ENCODE results near the gene C3orf20. TPM values are rescaled to one million over a fixed set of nuclear protein-coding genes. Genes with fewer than 3 reads are reported as not detected.

C3orf20 gene
- total and polyA plus RNA-seq, 9 of the 15 experiments (the other 6 are each of a cell fraction or from before 2014, with no cell fraction given), result 0.04 TPM; not detected in 8

- BruUV-seq (replicated peaks), result no TSS peak
- H3K9me1 ChIP-seq (ENCODE audit: control insufficient read depth, insufficient read depth, low read length), result no peaks in the 10 kb centered on the region
- no peak overlapping the region for H3K4me2 ChIP-seq (ENCODE audit: insufficient read depth, low read length)
- H3K4me3 ChIP-seq, result no peak overlapping the region
- ChIA-PET POLR2A (interaction anchor here (1.2 to 1.4 kb wide), 2 partner anchors 10 to 28 kb away, joined by 4 read pairs; no protein-coding TSS in a partner anchor), CTCF (ENCODE audit: low intra/inter-chr PET ratio) (no interaction called here)
- intact Hi-C loops (cut with micrococcal nuclease) (no loop called here), in situ Hi-C loops (cut with MboI) (no loop called here)
- no peak for FAIRE-seq
- H4K20me1 ChIP-seq (replicated peaks; ENCODE audit: control insufficient read depth, insufficient read depth, low read length), result no peaks in the 10 kb centered on the region
- H3K79me2 ChIP-seq (ENCODE audit: control insufficient read depth, insufficient read depth, low read length), result no peaks in the 10 kb centered on the region
- no peaks in the 10 kb centered on the region for H3K4me1 ChIP-seq (replicated peaks in 1 of 2; ENCODE audit: control insufficient read depth in 2 of 2, insufficient read depth in 2 of 2, low read length in 2 of 2)
- H3K36me3 ChIP-seq (ENCODE audit: control insufficient read depth, insufficient read depth, low read length), result no peaks in the 10 kb centered on the region
- H3K27ac ChIP-seq (ENCODE audit: extremely low read depth, low read depth, low read length), result no peak overlapping the region
- H3K9me3 ChIP-seq (replicated peaks; ENCODE audit: control insufficient read depth, insufficient read depth, low read depth, low read length), result no peaks in the 10 kb centered on the region
- no peak overlapping the region for H3K9ac ChIP-seq (ENCODE audit: insufficient read depth in 1 of 2, low read depth in 2 of 2, low read length in 2 of 2)
- no peak for DNase-seq (ENCODE audit: extremely low read depth in 1 of 4, low spot score in 3 of 4)
- no peak for ATAC-seq
- TF ChIP-seq ZNF436 (CRISPR knock-in tag; IDR thresholded peaks at IDR 0.05) (no peak), CHCHD3 (CRISPR knock-in tag; IDR thresholded peaks at IDR 0.05) (no peak), PATZ1 (CRISPR knock-in tag; IDR thresholded peaks at IDR 0.05; ENCODE audit: borderline replicate concordance) (no peak), THRA (IDR thresholded peaks at IDR 0.05) (no peak), ZNF253 (CRISPR knock-in tag; conservative IDR thresholded peaks at IDR 0.05) (no peak), USF1 (CRISPR knock-in tag; IDR thresholded peaks at IDR 0.05) (no peak), MXD1 (CRISPR knock-in tag; IDR thresholded peaks at IDR 0.05; ENCODE audit: borderline replicate concordance, poor library complexity, severe bottlenecking) (no peak), ELK3 (CRISPR knock-in tag; IDR thresholded peaks at IDR 0.05) (no peak)
- H3K27me3 ChIP-seq (ENCODE audit: control insufficient read depth in 2 of 2, insufficient read depth in 2 of 2, low read length in 2 of 2), result peaks cover 10 to 45% of the 10 kb centered on the region in 2 experiments
- WGBS (ENCODE audit: insufficient coverage, low coverage, missing lambda C conversion rate), result 5% methylated on average over 5 of the region's 5 CpGs
- no peak overlapping the region for H2AFZ ChIP-seq (ENCODE audit: low read depth, low read length)
These were observed 50.1 kb downstream of the C3orf20 start for GRCh38 chr3:14725013-14725412.
